PC-3 (cell line): Measurements from ENCODE around the gene KMT2C.
"Not testable (repeated sequence)": the region's sequence is repeated elsewhere in the genome, so short reads cannot be mapped to it uniquely, and the experiment has no call there.

ENCODE experiments used
- CTCF ChIP-seq: fragments of 300-600 bp; sonication (generic); conservative IDR thresholded peaks from 2 replicates; pipeline ENCODE4 v1.5.1; 2017; ENCODE audit warnings: antibody characterized with exemption, low read depth, mild to moderate bottlenecking, low read length
- EZH2phosphoT487 ChIP-seq: fragments of 300-600 bp; sonication (generic); IDR thresholded peaks from 2 replicates; pipeline ENCODE4 v1.6.1; 2018; ENCODE audit warnings: mild to moderate bottlenecking, antibody characterized with exemption, low read length, borderline replicate concordance

GRCh38 chr7:152430118-152430517, 5.7 kb downstream of the KMT2C start:
- TF ChIP-seq CTCF, EZH2phosphoT487: not testable (repeated sequence)
